Activated CD8-positive, alpha-beta T cell treated with anti-CD3 and anti-CD28 coated beads, Interleukin-2, amount 10 ng/mL, durations not matched to agents 7 days and 5 days (primary cell): ENCODE measurements around the gene DYNC2LI1. TPM values are rescaled to one million over a fixed set of nuclear protein-coding genes. Genes with fewer than 3 reads are reported as not detected.

Source experiments
- ATAC-seq: fragments of 150-1000 bp; cut with Tn5 transposase; one replicate; pipeline ENCODE4 v1.10.0; 2021; ENCODE audit warnings: moderate library complexity
- CTCF ChIA-PET: fragments of 350-600 bp; sonication (Branson Sonifier 250); formaldehyde crosslinking; loops from one replicate; lab custom pipeline; 2021; ENCODE audit warnings: antibody characterized with exemption; lab: Charles Lee
- POLR2A ChIA-PET: fragments of 350-600 bp; sonication (Branson Sonifier 250); formaldehyde crosslinking; loops from one replicate; lab custom pipeline; 2021; ENCODE audit warnings: antibody characterized with exemption; lab: Charles Lee
- DNase-seq: peaks from one replicate; pipeline ENCODE4 v3.0.0-alpha.2; 2020
- H3K27ac Mint-ChIP-seq: one replicate; pipeline ENCODE4 v1.8.0; 2021; ENCODE audit warnings: mild to moderate bottlenecking, mixed read lengths
- H3K27me3 Mint-ChIP-seq: one replicate; pipeline ENCODE4 v1.8.0; 2021; ENCODE audit warnings: low read depth, mixed read lengths
- H3K36me3 Mint-ChIP-seq: one replicate; pipeline ENCODE4 v1.8.0; 2021; ENCODE audit warnings: low read depth, mixed read lengths
- H3K4me1 Mint-ChIP-seq: one replicate; pipeline ENCODE4 v1.8.0; 2021; ENCODE audit warnings: low read depth, mixed read lengths
- H3K4me3 Mint-ChIP-seq: one replicate; pipeline ENCODE4 v1.8.0; 2021; ENCODE audit warnings: mild to moderate bottlenecking, mixed read lengths
- H3K9me3 Mint-ChIP-seq: one replicate; pipeline ENCODE4 v1.8.0; 2022; ENCODE audit warnings: mixed read lengths; ENCODE audit not compliant: insufficient read depth
- total RNA-seq, 2 experiments: library from RNA; stranded (reverse); gene quantifications; one replicate each; pipeline ENCODE4 v1.2.3, GENCODE V29; 2021

The DYNC2LI1 gene
- total RNA-seq, 2 experiments from 2014 or later, result 2.8 to 3.2 TPM

- no peak for DNase-seq
- Mint-ChIP-seq H3K9me3 (no peaks in the 10 kb centered on the region), H3K36me3 (no peaks in the 10 kb centered on the region), H3K27ac (no peak overlapping the region), H3K27me3 (peaks cover 15% of the 10 kb centered on the region), H3K4me3 (no peak overlapping the region), H3K4me1 (no peaks in the 10 kb centered on the region)
- POLR2A ChIA-PET, result no interaction called here
- ATAC-seq, result no peak
- CTCF ChIA-PET, result interaction anchor here (1.4 kb wide), 1 partner anchor 9 kb away, joined by 3 read pairs; no protein-coding TSS in a partner anchor
Measured at GRCh38 chr2:43854671-43855070, 80.8 kb downstream of the DYNC2LI1 start.

DNA sequence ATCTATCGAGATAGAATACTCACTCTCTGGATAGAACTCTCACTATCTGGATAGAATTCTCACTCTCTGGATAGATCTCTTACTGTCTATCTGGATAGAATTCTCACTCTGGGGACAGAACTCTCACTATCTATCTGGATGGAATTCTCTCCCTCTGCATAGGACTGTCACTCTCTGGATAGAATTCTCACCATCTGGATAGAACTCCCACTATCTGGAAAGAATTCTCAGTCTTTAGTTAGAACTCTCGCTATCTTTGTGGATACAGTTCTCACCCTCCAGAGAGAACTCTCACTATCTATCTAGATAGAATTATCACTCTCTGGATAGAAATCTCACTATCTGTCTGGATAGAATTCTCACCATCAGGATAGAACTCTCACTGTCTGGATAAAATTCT is 81.5 kb downstream of the DYNC2LI1 start:
- H3K27me3 Mint-ChIP-seq, result peaks cover 15% of the 10 kb centered on the region
- H3K36me3 Mint-ChIP-seq, result no peaks in the 10 kb centered on the region
- H3K4me1 Mint-ChIP-seq, result no peaks in the 10 kb centered on the region
- POLR2A ChIA-PET, result no interaction called here
- no peaks in the 10 kb centered on the region for H3K9me3 Mint-ChIP-seq
- no peak for DNase-seq
- ATAC-seq, result no peak
- H3K4me3 Mint-ChIP-seq, result no peak overlapping the region
- CTCF ChIA-PET, result interaction anchor here (1.4 kb wide), 1 partner anchor 9 kb away, joined by 3 read pairs; no protein-coding TSS in a partner anchor
- H3K27ac Mint-ChIP-seq, result no peak overlapping the region

Other genes starting within 250 kb of the DYNC2LI1 start
- 10 to 100 TPM; 27.0 to 31.9 TPM for gene THADA, start 178.0 kb upstream of the DYNC2LI1 start, total RNA-seq
- under 1 TPM; 0.32 to 0.57 TPM for gene PLEKHH2, start 136.8 kb upstream of the DYNC2LI1 start, total RNA-seq
- not detected for gene C1GALT1C1L, start 97.6 kb upstream of the DYNC2LI1 start, total RNA-seq
- not detected for gene ABCG5, start 64.8 kb downstream of the DYNC2LI1 start, total RNA-seq
- gene ABCG8, start 64.9 kb downstream of the DYNC2LI1 start, total RNA-seq, result not detected
- 10 to 100 TPM; 91.2 to 94.7 TPM for gene LRPPRC, start 221.9 kb downstream of the DYNC2LI1 start, total RNA-seq